Body of pancreas (tissue), 4 donors: ENCODE data around the gene GTF3C2. TPM values are rescaled to one million over a fixed set of nuclear protein-coding genes. Genes with fewer than 3 reads are reported as not detected.

Experiments used
- ATAC-seq: fragments of 150-250 bp; one replicate; pipeline ENCODE4 v1.9.1; 2016
- DNase-seq, 4 donors: peaks; one replicate each; pipeline ENCODE4 v3.0.0-alpha.2; 2019
- H3K27ac ChIP-seq, 4 donors: fragments of 200-600 bp; sonication (generic); 1 replicate in 3 of 4; 2 replicates in 1 of 4; pipeline versions ENCODE4 v1.5.1 to v1.6.1; 2016 to 2019; ENCODE audit warnings: mild to moderate bottlenecking in 1 of 4, mixed read lengths in 1 of 4, moderate library complexity in 1 of 4
- H3K27me3 ChIP-seq, 2 donors: fragments of 200-600 bp; sonication (generic); one replicate each; pipeline ENCODE4 v1.6.0; 2016; ENCODE audit warnings: mild to moderate bottlenecking in 1 of 2
- H3K36me3 ChIP-seq, 2 donors: fragments of 200-600 bp; sonication (generic); replicated peaks in 1 of 2; 2 replicates each; pipeline ENCODE4 v1.5.1; 2016; ENCODE audit warnings: low read depth in 2 of 2; ENCODE audit not compliant: insufficient read depth in 1 of 2
- H3K4me1 ChIP-seq: fragments of 200-600 bp; sonication (generic); one replicate; pipeline ENCODE4 v1.6.0; 2016
- H3K4me3 ChIP-seq, 2 donors: fragments of 200-600 bp; sonication (generic); 1 replicate in 1 of 2; 2 replicates in 1 of 2; pipeline ENCODE4 v1.5.1; 2016 to 2019
- H3K9me3 ChIP-seq, 3 donors: fragments of 200-600 bp; sonication (generic); 1 replicate in 2 of 3; 2 replicates in 1 of 3; pipeline ENCODE4 v1.5.1; 2016
- CTCF ChIP-seq, 7 experiments: fragments of 450-650 bp in 4 of 7; fragments of 200-600 bp in 3 of 7; sonication (generic) in 3 of 7; IDR thresholded peaks; one replicate each; pipeline ENCODE4 v1.5.1; 2016 to 2019; ENCODE audit warnings: antibody characterized with exemption in 7 of 7
- POLR2A ChIP-seq, 3 donors: fragments of 450-650 bp; IDR thresholded peaks; one replicate each; pipeline ENCODE4 v1.6.1; 2016; ENCODE audit warnings: antibody characterized with exemption in 3 of 3, mild to moderate bottlenecking in 2 of 3
- WGBS, 2 donors: methylation state at CpG; one replicate each; pipeline ENCODE4 v1.1.5; 2017; 5-methylcytosine and 5-hydroxymethylcytosine counted together
- intact Hi-C: fragments of 100-400 bp; cut with DNase I; formaldehyde crosslinking; loops from one replicate; pipeline ENCODE4 v1.15.1; 2023
- total RNA-seq, 2 donors: library from RNA; depleted of rRNA; stranded (reverse); fragments of >200 nt; gene quantifications; one replicate each; pipeline ENCODE4 v1.1.0, GENCODE V29; 2016

Gene GTF3C2
- total RNA-seq, 2 donors from 2014 or later, result 26.2 to 73.2 TPM

GRCh38 chr2:27390822-27391679 lies 34.5 kb upstream of the GTF3C2 start:
- intact Hi-C loops, result no loop called here
- H3K9me3 ChIP-seq, result no peaks in the 10 kb centered on the region
- DNase-seq (no peak), ATAC-seq (no peak)
- H3K4me1 ChIP-seq, result no peaks in the 10 kb centered on the region
- H3K4me3 ChIP-seq, result no peak overlapping the region
- no peak overlapping the region for H3K27ac ChIP-seq
- peaks cover 0 to 2% of the 10 kb centered on the region in 2 donors for H3K36me3 ChIP-seq
- 91 to 92% methylated on average over 9 of the region's 9 CpGs for WGBS, 2 donors
- H3K27me3 ChIP-seq, result no peaks in the 10 kb centered on the region
- TF ChIP-seq CTCF (IDR thresholded peaks at IDR 0.05), result no peak
- no peak for TF ChIP-seq POLR2A (IDR thresholded peaks at IDR 0.05)

GRCh38 chr2:27381577-27382181 lies 25.1 kb upstream of the GTF3C2 start:
- DNase-seq (no peak), ATAC-seq (no peak)
- Histone ChIP-seq H3K9me3 (no peaks in the 10 kb centered on the region), H3K27me3 (no peaks in the 10 kb centered on the region), H3K4me3 (no peak overlapping the region), H3K4me1 (peaks cover 29% of the 10 kb centered on the region), H3K27ac (peak overlapping the region; percentile 73 to 93 (median 90)), H3K36me3 (peaks cover 0 to 18% of the 10 kb centered on the region in 2 donors)
- intact Hi-C loops, result no loop called here
- TF ChIP-seq POLR2A (IDR thresholded peaks at IDR 0.05) (no peak), CTCF (IDR thresholded peaks at IDR 0.05) (no peak)
- 83 to 88% methylated on average over 8 to 10 of the region's 10 CpGs for WGBS, 2 donors

GRCh38 chr2:27380626-27381545 lies 24.3 kb upstream of the GTF3C2 start, which contains the start of gene ZNF513:
Gene ZNF513 (minus strand): TSS chr2:27380734. CDS start chr2:27380526, 208 bp downstream.
- H3K36me3 ChIP-seq, result peaks cover 4 to 26% of the 10 kb centered on the region in 2 donors
- WGBS, 2 donors, result 13 to 26% methylated on average over 27 to 65 of the region's 67 CpGs
- DNase-seq, result peak; percentile 97
- peak within 1 kb of the TSS; percentile 16 to 66 for H3K4me3 ChIP-seq
- H3K4me1 ChIP-seq, result peaks cover 29% of the 10 kb centered on the region
- H3K27ac ChIP-seq, result peak within 1 kb of the TSS; percentile 73 to 93 (median 90)
- H3K9me3 ChIP-seq, result no peaks in the 10 kb centered on the region
- H3K27me3 ChIP-seq, result no peaks in the 10 kb centered on the region
- peak; percentile 97 for ATAC-seq
- intact Hi-C loops, result no loop called here
- TF ChIP-seq POLR2A (IDR thresholded peaks at IDR 0.05), result peak; percentile 51 to 88 (median 83)
- TF ChIP-seq CTCF (IDR thresholded peaks at IDR 0.05), result peak in 1 of 7 experiments; percentile 5

GRCh38 chr2:27379836-27380625 lies 23.5 kb upstream of the GTF3C2 start:
- H3K4me3 ChIP-seq, result peak overlapping the region; percentile 16 to 66
- H3K4me1 ChIP-seq, result peaks cover 29% of the 10 kb centered on the region
- intact Hi-C loops, result no loop called here
- peaks cover 13 to 26% of the 10 kb centered on the region in 2 donors for H3K36me3 ChIP-seq
- H3K27ac ChIP-seq, result peak overlapping the region; percentile 73 to 93 (median 90)
- ATAC-seq (peak; percentile 42), DNase-seq (peak in 3 of 4 donors; percentile 55 to 65 (median 63))
- 2 to 3% methylated on average over 17 to 35 of the region's 35 CpGs for WGBS, 2 donors
- no peaks in the 10 kb centered on the region for H3K9me3 ChIP-seq
- TF ChIP-seq POLR2A (IDR thresholded peaks at IDR 0.05), result peak in 2 of 3 donors; percentile 35 to 47
- TF ChIP-seq CTCF (IDR thresholded peaks at IDR 0.05), result no peak
- H3K27me3 ChIP-seq, result no peaks in the 10 kb centered on the region
